Gastrocnemius medialis (tissue), 4 donors: ENCODE measurements around the gene SLCO1A2. TPM values are rescaled to one million over a fixed set of nuclear protein-coding genes. Genes with fewer than 3 reads are reported as not detected.

Experiments used
- ATAC-seq, 2 donors: fragments of 150-250 bp; one replicate each; pipeline ENCODE4 v1.9.1; 2016
- DNase-seq, 2 donors: peaks; one replicate each; pipeline ENCODE4 v3.0.0-alpha.2; 2019
- H3K27ac ChIP-seq, 4 donors: fragments of 200-600 bp; sonication (generic); 1 replicate in 1 of 4; 2 replicates in 3 of 4; pipeline ENCODE4 v1.5.1; 2016 to 2018; ENCODE audit warnings: mild to moderate bottlenecking in 2 of 4, moderate library complexity in 1 of 4
- H3K27me3 ChIP-seq, 3 donors: fragments of 200-600 bp; sonication (generic) in 2 of 3; 1 replicate in 1 of 3; 2 replicates in 2 of 3; pipeline versions ENCODE4 v1.5.1 to v1.6.0; 2016 to 2019; ENCODE audit warnings: mild to moderate bottlenecking in 1 of 3, moderate library complexity in 1 of 3
- H3K36me3 ChIP-seq, 2 donors: fragments of 200-600 bp; sonication (generic) in 1 of 2; one replicate each; pipeline ENCODE4 v1.5.1; 2017 to 2018
- H3K4me1 ChIP-seq, 2 donors: fragments of 200-600 bp; sonication (generic) in 1 of 2; one replicate each; pipeline ENCODE4 v1.5.1; 2016 to 2017; ENCODE audit warnings: mild to moderate bottlenecking in 2 of 2
- H3K4me3 ChIP-seq, 4 donors: fragments of 200-600 bp; sonication (generic) in 3 of 4; 1 replicate in 1 of 4; 2 replicates in 3 of 4; pipeline ENCODE4 v1.5.1; 2016 to 2019; ENCODE audit warnings: mild to moderate bottlenecking in 2 of 4
- H3K9me3 ChIP-seq, 3 donors: fragments of 200-600 bp; sonication (generic) in 2 of 3; 1 replicate in 1 of 3; 2 replicates in 2 of 3; pipeline ENCODE4 v1.5.1; 2016 to 2019
- CTCF ChIP-seq, 5 experiments: fragments of 450-650 bp in 3 of 5; fragments of 200-600 bp in 2 of 5; sonication (generic) in 2 of 5; IDR thresholded peaks in 4 of 5; conservative IDR thresholded peaks in 1 of 5; 1 replicate in 4 of 5; 2 replicates in 1 of 5; pipeline ENCODE4 v1.5.1; 2016 to 2019; ENCODE audit warnings: antibody characterized with exemption in 5 of 5, mild to moderate bottlenecking in 3 of 5, moderate library complexity in 3 of 5
- POLR2A ChIP-seq, 2 donors: fragments of 450-650 bp; IDR thresholded peaks; one replicate each; pipeline ENCODE4 v1.6.1; 2017; ENCODE audit warnings: antibody characterized with exemption in 2 of 2, mild to moderate bottlenecking in 2 of 2, moderate library complexity in 2 of 2
- in situ Hi-C, 4 donors: fragments of 200-750 bp; cut with MboI; loops; one replicate each; pipeline versions ENCODE4 v1.15.0 to v1.8.0; 2017; ENCODE audit warnings: low sequenced_read_pairs in 4 of 4
- intact Hi-C: fragments of 100-400 bp; cut with DNase I; formaldehyde crosslinking; loops from one replicate; pipeline ENCODE4 v1.15.1; 2023; ENCODE audit warnings: low total_unique reads
- total RNA-seq, 4 donors: library from RNA; depleted of rRNA; stranded (reverse); fragments of >200 nt; gene quantifications; one replicate each; pipeline versions ENCODE4 v1.1.0 to v1.2.3, GENCODE V29; 2016

The SLCO1A2 gene
- total RNA-seq, 4 donors from 2014 or later: not detected

GRCh38 chr12:21323736-21324135, 11.0 kb downstream of the SLCO1A2 start:
- H3K27me3 ChIP-seq: no peaks in the 10 kb centered on the region
- H3K4me1 ChIP-seq: no peaks in the 10 kb centered on the region
- ATAC-seq (no peak), DNase-seq (no peak)
- no peaks in the 10 kb centered on the region for H3K36me3 ChIP-seq
- H3K4me3 ChIP-seq: no peak overlapping the region
- H3K9me3 ChIP-seq: no peaks in the 10 kb centered on the region
- in situ Hi-C loops (no loop called here), intact Hi-C loops (no loop called here)
- no peak overlapping the region for H3K27ac ChIP-seq
- no peak for TF ChIP-seq POLR2A (IDR thresholded peaks at IDR 0.05)
- TF ChIP-seq CTCF (IDR thresholded peaks at IDR 0.05 in 4 of 5, conservative IDR thresholded peaks at IDR 0.05 in 1 of 5): no peak

GRCh38 chr12:21308785-21309184, 25.9 kb downstream of the SLCO1A2 start:
- no peak for DNase-seq
- intact Hi-C loops: no loop called here
- ATAC-seq: no peak

GRCh38 chr12:21305661-21306060, 29.1 kb downstream of the SLCO1A2 start:
- TF ChIP-seq CTCF (IDR thresholded peaks at IDR 0.05 in 4 of 5, conservative IDR thresholded peaks at IDR 0.05 in 1 of 5): no peak
- no peak for TF ChIP-seq POLR2A (IDR thresholded peaks at IDR 0.05)
- in situ Hi-C loops: no loop called here
- ATAC-seq (no peak), DNase-seq (no peak)
- no peaks in the 10 kb centered on the region for H3K9me3 ChIP-seq
- intact Hi-C loops: no loop called here
- no peaks in the 10 kb centered on the region for H3K36me3 ChIP-seq
- H3K4me1 ChIP-seq: no peaks in the 10 kb centered on the region
- no peak overlapping the region for H3K27ac ChIP-seq
- H3K4me3 ChIP-seq: no peak overlapping the region
- H3K27me3 ChIP-seq: no peaks in the 10 kb centered on the region

More at GRCh38 chr12:21308785-21309184, 25.9 kb downstream of the SLCO1A2 start:
- H3K9me3 ChIP-seq: no peaks in the 10 kb centered on the region
- H3K36me3 ChIP-seq: no peaks in the 10 kb centered on the region
- in situ Hi-C loops: no loop called here
- no peaks in the 10 kb centered on the region for H3K27me3 ChIP-seq
- TF ChIP-seq POLR2A (IDR thresholded peaks at IDR 0.05) (no peak), CTCF (IDR thresholded peaks at IDR 0.05 in 4 of 5, conservative IDR thresholded peaks at IDR 0.05 in 1 of 5) (no peak)
- no peak overlapping the region for H3K27ac ChIP-seq
- no peak overlapping the region for H3K4me3 ChIP-seq
- no peaks in the 10 kb centered on the region for H3K4me1 ChIP-seq

- no peak for TF ChIP-seq POLR2A (IDR thresholded peaks at IDR 0.05)
- no peak for TF ChIP-seq CTCF (IDR thresholded peaks at IDR 0.05 in 4 of 5, conservative IDR thresholded peaks at IDR 0.05 in 1 of 5)
- Histone ChIP-seq H3K27me3 (no peaks in the 10 kb centered on the region), H3K4me1 (no peaks in the 10 kb centered on the region), H3K4me3 (no peak overlapping the region), H3K9me3 (no peaks in the 10 kb centered on the region), H3K36me3 (no peaks in the 10 kb centered on the region), H3K27ac (no peak overlapping the region)
- DNase-seq (no peak), ATAC-seq (no peak)
- intact Hi-C loops (no loop called here), in situ Hi-C loops (no loop called here)
Measured at GRCh38 chr12:21300632-21301031, 34.1 kb downstream of the SLCO1A2 start.

- in situ Hi-C loops (no loop called here), intact Hi-C loops (no loop called here)
- H3K27ac ChIP-seq: no peak overlapping the region
- H3K4me1 ChIP-seq: no peaks in the 10 kb centered on the region
- no peak for ATAC-seq
- H3K4me3 ChIP-seq: no peak overlapping the region
- H3K27me3 ChIP-seq: no peaks in the 10 kb centered on the region
- TF ChIP-seq CTCF (IDR thresholded peaks at IDR 0.05 in 4 of 5, conservative IDR thresholded peaks at IDR 0.05 in 1 of 5) (peak in 4 of 5 experiments; percentile 17 to 45 (median 33)), POLR2A (IDR thresholded peaks at IDR 0.05) (no peak)
- no peaks in the 10 kb centered on the region for H3K36me3 ChIP-seq
- no peak for DNase-seq
- no peaks in the 10 kb centered on the region for H3K9me3 ChIP-seq
Measured at GRCh38 chr12:21296751-21297406, 37.8 kb downstream of the SLCO1A2 start.
